ENCODE results near the gene MEF2D.

GRCh38 chr1:156534424-156535060, 34.0 kb upstream of the MEF2D start:
- TF ChIP-seq CTCF (IDR thresholded peaks at IDR 0.05; ENCODE audit: low read depth, low read length) = no peak
- no peak for TF ChIP-seq EZH2phosphoT487 (IDR thresholded peaks at IDR 0.05; ENCODE audit: low read depth)

All from OCI-LY3 (cell line).